Dedifferentiated amniotic fluid mesenchymal stem cell (primary cell): ENCODE measurements around the gene NALCN.
A peak's percentile ranks its signal among the peaks of the same experiment; 100 is the strongest.

Experiments used
- DNase-seq: peaks from one replicate; pipeline ENCODE4 v3.0.0-alpha.2; 2016; ENCODE audit errors: extremely low spot score

NALCN gene

DNA sequence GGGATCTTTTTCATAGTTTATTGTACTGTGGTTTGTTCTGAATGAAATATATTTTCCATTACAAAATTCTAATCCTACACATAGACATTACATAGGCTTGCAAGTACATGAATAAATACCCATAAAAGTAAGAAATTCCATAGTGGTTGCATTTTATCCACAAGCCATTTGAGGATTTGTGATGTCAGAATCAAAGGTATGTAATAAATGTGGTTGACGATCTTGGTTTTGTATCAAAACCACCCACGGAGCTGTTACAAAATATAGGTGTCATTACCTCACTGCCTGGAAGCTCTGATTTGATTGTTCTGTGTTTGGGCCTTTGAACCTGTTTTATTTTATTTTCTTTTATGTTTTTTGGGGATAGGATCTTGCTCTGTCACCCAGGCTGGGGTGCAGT, 125.1 kb downstream of the NALCN start:
- DNase-seq = peak; percentile 24

DNA sequence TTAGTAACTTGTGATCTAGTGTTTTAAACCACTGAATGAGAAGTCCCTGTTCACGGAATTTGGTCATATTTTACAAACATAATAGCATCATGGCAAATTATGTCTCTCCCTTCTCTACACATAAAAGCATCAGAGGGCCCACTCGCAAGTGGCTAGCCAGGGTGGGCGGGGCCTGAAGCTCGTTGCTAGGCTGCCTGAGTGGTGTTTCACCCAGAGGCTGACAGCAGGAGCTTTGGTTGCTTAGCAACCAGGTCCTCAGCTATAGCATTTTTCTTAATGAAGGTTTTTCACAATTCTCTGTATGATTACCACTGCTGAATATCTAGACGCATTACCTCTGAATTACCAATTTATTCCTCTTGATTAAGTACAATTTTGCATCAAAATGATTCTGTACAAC, 126.5 kb downstream of the NALCN start:
- no peak for DNase-seq

DNA sequence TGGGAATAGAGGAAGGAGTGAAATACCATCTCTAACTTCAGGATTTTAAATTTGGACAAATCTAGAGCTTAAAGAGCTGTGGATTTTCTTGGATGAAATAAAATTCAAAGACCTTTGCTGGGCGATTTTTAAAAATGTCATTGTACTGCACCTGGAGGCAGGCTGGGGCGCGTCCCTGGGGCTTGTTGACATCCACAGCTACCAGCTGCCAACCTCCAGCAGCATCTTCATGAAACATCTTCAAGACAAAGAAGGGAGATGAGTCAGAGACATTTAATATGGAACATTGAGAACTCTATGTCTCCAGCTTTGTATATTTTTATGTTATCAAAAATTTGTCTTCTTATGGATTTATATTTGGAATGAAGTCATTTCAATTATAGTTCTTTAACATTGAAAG, 132.5 kb downstream of the NALCN start:
- DNase-seq = no peak

DNA sequence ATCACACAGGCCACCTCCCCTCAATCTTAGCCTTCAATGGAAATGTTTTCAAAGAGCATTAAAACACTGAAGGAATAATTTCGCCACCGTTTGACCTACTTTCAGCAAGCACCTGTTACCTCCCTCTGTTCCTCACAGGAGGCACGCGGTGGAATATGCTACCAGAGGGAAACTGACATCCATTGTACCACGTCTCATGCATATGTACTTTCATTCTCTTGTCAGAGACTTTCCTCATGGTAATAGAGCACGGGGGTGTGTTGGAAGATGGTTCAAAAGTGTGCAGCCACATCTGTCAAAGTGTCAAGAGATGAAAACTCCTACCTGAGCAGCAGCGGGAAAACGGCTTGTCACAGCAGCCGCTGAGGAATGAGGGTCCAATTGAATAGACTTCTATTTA, 143.4 kb downstream of the NALCN start:
- no peak for DNase-seq

DNA sequence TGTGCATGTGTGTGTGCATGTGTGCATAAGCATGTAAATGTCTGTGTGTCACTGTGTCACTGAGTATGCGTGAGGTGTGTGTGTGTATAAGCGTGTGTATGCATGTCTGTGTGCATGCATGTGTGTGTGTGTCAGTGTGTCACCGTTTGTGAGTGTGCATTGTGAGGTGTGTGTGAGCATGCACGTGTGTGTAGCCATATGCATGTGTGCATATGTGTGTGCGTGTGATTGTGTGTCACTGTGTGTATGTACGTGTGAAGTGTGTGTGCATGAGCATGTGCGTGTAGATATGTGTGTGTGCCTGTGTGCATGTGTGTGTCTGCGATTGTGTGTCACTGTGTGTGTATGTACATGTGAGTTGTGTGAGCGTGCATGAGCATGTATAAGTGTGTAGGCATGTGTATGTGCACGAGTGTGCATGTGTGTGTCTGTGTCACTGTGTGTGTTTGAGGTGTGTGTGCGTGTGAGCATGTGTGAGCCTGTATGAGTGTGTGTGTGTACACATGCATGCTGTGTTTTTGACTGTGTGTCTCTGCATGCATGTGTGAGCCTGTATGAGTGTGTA, 144.5 kb downstream of the NALCN start:
- DNase-seq = no peak

DNA sequence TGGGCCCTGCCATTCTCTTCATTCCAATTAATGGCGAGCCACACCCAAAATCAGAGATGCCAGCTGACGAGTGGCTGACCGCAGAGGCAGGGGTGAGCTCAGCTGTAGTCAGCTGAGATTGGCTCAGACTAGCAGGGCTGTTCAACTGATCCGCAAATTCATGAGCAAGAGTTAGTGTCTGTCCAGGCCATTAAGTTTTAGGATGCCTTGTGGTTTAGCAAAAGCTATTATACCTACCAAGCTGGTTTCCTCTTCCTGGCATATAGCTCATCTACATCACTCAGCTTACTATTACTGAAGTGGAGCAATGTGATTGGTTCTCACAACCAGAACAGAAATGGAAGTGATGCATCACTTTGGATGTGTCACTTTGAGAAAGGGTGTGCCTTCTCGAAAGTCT, 148.7 kb downstream of the NALCN start:
- no peak for DNase-seq

DNA sequence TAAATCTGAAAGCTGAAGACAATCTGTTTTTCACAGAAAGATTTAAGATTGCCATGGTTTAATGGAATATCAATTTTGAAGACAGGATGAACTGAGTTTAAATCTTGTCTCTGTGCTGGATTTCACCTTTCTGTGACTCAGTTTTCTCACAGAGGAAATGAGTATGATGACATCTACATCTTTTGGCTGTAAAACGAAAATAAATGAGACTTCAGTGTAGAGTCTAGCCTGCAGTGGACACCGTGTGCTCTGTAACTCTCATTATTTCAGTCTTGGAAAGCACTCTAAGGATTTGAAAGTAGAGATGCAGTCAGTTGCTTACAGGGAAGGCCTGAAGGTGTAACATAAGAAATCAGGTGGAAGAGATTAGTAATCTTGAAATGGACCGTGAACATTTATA, 150.4 kb downstream of the NALCN start:
- DNase-seq = no peak

DNA sequence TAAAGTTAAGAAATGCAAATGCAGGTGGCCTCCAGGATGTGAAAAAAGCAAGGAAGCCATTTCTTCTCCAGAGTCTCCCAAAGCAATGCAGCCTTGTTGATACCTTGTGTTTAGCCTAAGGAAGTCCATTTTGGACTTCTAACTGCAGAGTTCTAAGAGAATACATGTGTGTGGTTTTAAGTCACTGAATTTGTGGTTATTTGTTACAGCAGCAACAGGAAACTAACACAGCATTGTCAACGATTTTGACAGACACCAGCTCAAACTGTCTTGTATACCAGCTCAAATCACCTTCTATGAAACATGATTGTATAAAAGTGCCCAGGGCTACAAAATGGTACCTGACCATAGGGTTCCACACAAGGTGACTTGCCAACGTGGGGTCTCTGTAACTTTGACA, 151.4 kb downstream of the NALCN start:
- DNase-seq = no peak

DNA sequence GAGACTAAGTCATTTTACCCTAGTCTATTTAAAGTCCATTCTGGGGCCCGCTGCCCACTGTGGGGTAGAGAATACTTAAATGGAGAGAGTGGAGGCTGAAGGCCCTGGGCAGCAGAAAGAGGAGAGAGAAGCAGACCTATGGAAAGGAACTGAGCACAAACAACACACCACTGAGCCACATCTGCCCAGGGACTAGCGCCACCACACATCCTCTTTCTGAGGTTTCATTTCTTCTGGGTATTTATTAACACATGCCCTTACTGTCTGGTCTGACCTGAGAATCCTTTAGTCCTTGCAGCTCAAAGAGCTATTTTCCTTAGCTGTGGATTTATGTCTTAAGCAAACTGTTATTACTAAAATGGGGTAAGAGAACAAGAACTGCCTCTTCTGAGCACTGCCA, 154.0 kb downstream of the NALCN start:
- no peak for DNase-seq

DNA sequence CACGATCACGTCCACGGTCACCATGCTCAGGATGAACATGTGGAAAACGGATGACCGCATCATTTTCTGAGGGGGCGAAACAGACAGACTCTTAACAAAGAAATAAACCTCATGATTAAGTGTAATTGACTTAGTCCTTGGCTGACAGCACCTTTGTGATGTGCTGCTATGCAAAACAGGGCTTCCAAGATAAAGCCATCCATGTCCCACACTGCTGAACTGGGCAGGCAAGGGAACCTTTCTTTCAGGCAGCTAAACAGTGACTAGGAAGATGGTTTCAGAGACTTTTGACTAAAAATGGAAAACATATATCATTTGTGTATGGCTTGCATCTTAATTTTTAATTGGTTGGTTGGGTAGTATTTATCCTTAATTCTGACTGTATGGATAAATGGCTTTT, 157.8 kb downstream of the NALCN start:
- DNase-seq = no peak

DNA sequence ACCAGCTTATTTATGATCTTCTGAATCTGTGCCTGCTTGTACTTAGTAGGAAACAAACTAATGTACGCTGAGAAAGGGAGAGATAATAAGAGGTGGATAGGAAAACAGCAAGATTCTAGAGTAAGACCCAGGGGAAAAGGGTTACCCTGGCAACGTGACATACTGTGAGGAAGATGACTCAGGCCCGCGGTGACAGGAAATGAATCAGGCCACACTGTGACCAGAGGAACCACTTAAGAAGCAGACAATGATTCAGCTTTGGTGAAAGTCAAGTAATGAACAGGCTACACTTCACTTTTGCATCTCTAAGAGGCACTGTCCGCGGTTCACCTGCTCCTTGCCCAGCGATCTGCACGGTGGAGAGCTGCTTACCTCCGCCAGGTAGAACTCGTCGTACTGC, 158.2 kb downstream of the NALCN start:
- no peak for DNase-seq

DNA sequence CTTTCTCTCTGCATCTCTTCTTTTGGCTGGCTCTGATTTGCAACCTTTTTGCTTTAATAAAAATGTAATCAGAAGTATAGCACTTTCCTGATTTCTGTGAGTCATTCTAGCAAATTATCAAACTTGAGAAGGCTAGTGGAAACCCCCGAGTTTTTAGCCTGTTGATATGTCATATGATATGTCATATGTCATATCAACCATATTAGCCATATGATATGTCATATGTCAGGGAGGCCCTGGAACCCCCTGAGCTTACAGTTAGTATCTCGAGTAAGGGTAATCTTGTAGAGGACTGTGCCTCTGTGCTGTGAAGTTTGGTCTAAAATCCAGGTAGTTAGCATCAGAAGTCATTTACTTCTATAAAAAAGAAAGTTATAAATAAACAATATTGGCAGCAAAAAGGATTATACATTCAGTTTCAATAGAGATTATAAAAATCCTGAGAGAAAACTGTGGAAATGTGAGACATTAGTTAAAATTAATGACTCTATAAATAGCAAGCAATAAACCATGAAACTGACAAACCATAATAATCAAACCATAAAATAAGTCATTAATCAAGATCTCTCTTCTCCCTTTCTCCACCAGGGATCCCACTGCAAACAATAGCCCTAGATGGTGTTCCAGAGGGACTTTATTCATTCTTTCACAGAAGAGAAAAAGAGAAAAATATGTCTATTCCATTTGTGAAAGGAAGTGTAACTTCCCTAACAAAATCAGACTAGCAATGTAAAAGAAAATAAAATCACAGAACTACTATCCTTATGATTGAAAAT, 167.4 kb downstream of the NALCN start:
- DNase-seq = no peak

DNA sequence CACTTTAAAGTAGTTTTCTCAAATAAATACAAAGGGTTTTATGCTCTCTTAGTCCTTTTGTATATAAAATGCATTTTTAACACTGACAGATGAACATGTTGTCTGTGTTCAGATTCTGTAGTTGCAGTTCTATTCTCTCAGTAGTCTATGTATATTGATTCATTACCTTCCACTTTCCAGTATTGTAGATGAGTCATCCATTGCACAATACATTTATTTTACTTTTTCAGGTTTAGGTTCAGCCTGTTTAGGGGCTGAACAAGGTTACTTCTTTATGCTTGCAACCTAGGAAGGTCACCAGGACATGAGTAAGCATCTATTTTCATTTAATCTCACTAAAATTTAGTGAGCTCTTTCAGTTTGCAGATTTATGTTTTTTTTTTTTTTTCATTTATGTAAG, 173.6 kb downstream of the NALCN start:
- no peak for DNase-seq

DNA sequence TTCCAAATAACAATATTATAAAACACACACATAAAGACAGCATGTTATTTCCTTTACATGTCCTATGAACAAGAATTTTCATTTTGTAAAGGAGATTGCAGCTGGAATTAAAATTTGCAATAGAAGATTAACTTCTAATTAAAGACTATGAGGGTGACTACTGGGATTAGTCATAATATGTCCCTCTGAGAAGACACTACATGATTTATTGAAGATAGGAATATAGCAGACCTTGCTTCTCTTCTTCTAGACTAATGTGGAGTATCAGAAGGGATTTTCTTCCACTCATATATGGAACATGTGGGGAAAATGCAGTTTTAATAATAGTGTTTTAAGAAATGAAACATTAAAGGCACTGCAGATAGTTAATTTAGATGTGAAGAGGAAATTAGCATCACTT, 177.8 kb downstream of the NALCN start:
- DNase-seq = no peak

DNA sequence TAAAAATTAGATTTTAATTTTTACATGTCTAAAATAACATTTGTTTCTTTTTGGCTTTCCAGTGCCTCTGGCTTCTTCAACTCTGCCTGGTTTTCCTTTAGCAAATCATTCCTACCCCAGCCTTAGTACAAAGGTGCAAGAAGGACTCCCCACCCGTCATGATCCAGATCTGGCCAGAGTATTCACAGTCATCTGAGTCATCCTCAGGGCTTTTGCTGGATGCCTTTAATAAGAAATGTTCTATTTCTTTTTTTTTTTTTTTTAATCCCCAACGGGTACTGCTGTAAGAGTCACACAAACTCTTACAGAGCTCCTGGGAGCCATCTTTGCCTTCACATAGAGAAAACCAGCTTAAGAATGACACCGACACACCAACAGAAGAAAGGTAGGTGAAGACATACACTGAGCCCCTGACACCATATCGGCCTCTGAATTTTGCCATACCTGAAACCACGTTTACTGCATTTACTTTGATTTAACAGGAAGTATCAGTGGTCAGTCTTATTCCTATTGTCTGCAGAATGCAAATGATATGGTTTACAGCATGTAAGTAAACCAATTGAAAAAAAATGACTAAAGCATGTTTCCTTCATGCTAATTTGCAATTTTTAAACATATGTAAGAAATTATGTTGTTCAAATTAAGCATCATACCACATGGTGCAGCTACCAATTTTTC, 184.4 kb downstream of the NALCN start:
- DNase-seq = no peak

DNA sequence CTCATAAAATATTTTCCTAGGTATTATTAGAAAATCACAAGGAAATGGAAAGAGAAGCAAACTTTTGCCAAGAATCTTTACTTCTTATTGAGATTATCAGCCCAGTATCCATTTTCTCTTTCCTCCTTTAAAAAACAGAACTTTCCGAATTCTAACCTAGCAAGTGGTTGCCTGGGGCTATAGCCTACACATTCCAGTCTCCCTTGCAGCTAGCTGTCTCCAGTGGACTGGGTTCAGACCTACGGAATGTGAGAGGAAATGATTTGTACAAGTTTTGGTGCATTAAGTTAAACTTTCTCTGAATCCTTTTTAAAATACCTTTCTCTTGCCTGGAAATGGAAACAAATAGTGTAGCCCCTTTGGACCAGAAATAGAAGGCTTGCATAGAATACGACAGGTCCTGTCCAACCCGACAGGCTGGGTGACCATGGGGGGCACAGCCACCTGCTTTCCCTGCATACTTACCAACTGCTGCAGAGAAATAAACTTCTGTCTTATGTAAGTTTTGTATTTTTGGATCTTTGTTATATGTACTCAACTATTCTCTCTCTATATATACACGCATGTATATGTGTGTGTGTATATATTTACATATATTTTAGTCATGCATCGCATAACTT, 185.9 kb downstream of the NALCN start:
- DNase-seq = no peak

DNA sequence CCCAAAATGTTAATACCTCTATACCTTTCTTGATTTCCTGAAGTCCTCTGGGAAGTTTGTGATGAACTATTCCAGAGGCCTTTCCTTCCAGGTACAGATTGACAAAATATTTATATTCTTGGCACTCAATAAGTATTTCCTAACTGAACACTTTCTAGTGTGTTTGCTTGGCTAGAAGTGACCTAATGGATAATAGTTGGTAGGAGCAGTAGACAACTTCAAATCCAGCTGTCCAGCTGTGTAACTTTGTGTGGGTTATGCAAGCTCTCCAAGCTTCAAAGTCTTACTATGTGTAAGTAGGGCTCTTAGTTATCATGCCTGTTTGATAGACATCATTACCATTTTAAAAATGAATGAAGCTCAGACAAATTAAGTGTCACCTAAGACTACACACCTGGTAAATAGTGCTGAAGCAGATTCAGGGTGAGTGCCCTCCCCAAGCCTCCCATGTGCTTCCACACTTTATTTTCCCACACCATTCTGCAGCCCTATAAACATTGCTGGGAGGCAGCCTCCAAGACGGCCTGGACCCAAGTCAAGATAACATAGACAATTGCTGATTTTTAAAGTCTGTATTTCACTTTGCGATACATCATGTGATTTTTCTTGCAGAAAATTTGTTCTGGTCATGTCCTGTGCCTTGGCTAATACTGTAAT, 196.6 kb downstream of the NALCN start:
- no peak for DNase-seq

DNA sequence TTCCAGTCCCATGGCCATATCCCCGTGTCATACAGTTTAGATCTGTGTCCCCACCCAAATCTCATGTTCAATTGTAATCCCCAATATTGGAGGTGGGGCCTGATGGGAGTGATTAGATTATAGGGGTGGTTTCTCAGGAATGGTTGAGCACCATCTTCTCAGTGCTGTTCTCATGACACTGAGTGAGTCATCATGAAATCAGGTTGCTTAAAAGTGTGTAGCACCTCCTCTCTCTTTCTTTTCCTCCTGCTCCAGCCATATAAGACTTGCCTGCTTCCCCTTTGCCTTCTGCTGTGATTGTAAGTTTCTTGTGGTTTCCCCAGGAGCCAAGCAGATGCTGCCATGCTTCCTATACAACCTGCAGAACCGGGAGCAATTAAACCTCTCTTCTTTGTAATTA, 197.8 kb downstream of the NALCN start:
- no peak for DNase-seq

DNA sequence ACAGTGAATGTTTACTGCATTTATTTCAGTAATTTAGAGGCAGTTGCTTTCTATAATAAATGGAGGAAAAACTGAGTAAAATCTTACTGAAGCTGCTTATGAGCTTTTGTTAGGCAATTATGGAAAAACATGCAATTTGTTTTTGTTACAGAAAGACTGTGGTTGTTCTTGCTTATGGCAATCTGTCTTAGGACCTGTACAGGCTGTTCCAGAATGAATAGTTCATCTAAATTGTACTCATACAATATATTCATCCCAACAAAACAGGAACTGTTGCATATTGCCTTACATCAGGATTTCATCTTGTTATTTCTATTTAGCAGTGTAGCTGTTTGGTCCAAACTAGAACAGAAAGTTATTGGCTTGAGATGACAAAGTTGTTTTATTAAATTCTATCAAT, 199.2 kb downstream of the NALCN start:
- no peak for DNase-seq

DNA sequence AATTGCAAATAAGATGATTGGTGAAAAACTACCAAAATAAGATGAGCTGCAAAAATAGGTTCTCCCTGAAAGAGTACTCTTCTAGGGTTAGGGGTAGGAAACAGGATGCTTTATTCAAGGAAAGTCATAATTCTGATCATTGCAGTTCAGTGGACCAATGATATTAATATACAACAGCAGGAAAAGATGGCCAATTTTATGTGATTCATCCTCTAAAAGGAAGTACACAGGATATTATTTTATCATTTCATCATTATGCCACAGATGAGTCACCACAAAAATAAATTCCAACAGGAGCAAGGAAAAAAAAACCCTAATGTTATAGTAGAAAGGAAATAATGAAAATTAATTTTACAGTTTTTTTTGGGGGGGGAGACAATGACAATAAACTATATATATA, 205.0 kb downstream of the NALCN start:
- DNase-seq = peak; percentile 49

DNA sequence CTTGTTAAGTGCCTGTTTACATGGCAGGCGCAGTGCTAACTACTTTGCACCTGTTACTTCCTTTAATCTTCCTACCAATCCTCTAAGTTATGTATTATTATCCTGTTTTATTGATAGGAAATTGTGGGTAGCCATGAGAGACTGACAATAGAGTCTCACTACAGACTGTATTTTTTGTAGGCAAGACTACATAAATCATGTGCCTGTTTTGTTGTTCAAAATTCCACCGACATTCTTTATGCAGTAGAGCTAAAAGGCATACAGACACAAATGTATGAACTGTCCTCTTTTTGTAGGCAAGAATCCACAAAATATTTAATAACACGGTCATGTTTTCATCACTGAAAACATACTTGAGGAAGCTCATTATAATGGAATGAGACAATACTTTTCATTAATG, 205.5 kb downstream of the NALCN start:
- no peak for DNase-seq

DNA sequence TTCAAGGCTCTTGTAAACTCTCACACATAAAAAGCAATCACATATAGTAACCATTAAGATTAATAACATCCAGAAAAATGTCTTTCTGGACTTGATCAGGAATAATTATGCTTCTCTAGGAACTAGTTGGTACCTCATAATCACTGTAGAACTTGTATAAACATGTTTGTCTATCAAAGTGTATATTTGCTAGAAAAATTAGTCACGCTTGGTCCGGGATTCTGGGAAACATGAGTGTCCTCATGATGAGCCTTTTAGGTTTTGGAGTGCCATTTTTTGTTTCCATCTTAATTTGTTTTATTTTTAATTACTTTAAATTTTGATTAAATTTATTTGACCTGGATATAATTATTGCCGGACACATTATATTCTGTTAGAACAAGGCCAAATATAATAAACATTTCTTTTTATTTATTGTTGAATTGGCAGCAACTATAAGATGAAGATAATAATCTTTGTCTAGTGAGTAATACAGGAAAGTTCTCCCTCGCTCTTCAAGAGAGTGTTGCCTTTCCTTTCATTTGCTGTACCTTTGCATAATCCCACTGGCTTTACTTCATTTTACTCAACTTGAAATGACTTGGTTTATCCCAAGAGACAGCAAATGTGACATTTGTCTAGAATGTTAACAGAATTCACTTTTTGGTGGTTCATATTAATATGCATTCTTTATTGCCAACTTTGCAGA, 207.0 kb downstream of the NALCN start:
- no peak for DNase-seq
